GM23338 (cell line): ENCODE measurements around the gene CMPK2. TPM values are rescaled to one million over a fixed set of nuclear protein-coding genes. Genes with fewer than 3 reads are reported as not detected.

Experiments
- ATAC-seq: fragments of 200-7000 bp; cut with Tn5 transposase; 3 replicates; pipeline ENCODE4 v1.9.1; 2020
- DNase-seq: peaks from one replicate; pipeline ENCODE4 v3.0.0-alpha.2; 2015; ENCODE audit warnings: low spot score
- H2AFZ ChIP-seq: fragments of 200-600 bp; sonication (generic); 2 replicates; pipeline ENCODE4 v1.8.0; 2016; ENCODE audit warnings: antibody characterized with exemption, mild to moderate bottlenecking, moderate library complexity
- H3F3A ChIP-seq: fragments of 200-600 bp; sonication (generic); replicated peaks from 2 replicates; pipeline ENCODE4 v1.8.0; 2017; ENCODE audit warnings: antibody characterized with exemption, mixed run types, low read depth
- H3K27ac ChIP-seq: fragments of 200-600 bp; sonication (generic); 2 replicates; pipeline ENCODE4 v1.6.1; 2016; ENCODE audit warnings: low read depth
- H3K27me3 ChIP-seq: fragments of 200-600 bp; sonication (generic); 2 replicates; pipeline ENCODE4 v1.8.0; 2016; ENCODE audit warnings: mild to moderate bottlenecking, mixed run types, moderate library complexity; ENCODE audit not compliant: insufficient read depth
- H3K36me3 ChIP-seq: fragments of 200-600 bp; sonication (generic); 2 replicates; pipeline ENCODE4 v1.8.0; 2016; ENCODE audit warnings: mild to moderate bottlenecking; ENCODE audit not compliant: insufficient read depth
- H3K4me1 ChIP-seq: fragments of 200-600 bp; sonication (generic); 2 replicates; pipeline ENCODE4 v1.8.0; 2016; ENCODE audit warnings: mild to moderate bottlenecking, moderate library complexity; ENCODE audit not compliant: insufficient read depth
- H3K4me2 ChIP-seq: fragments of 200-600 bp; sonication (generic); 2 replicates; pipeline ENCODE4 v1.7.1; 2017; ENCODE audit warnings: mixed run types
- H3K4me3 ChIP-seq: fragments of 200-600 bp; sonication (generic); 2 replicates; pipeline ENCODE4 v1.6.1; 2016; ENCODE audit warnings: mixed run types
- H3K79me2 ChIP-seq: fragments of 200-600 bp; sonication (generic); replicated peaks from 2 replicates; pipeline ENCODE4 v1.8.0; 2017; ENCODE audit warnings: mild to moderate bottlenecking; ENCODE audit not compliant: insufficient read depth
- H3K9me2 ChIP-seq: fragments of 200-600 bp; sonication (generic); 2 replicates; pipeline ENCODE4 v1.8.0; 2017; ENCODE audit not compliant: insufficient read depth
- H4K20me1 ChIP-seq: fragments of 200-600 bp; sonication (generic); replicated peaks from 2 replicates; pipeline ENCODE4 v1.8.0; 2017; ENCODE audit warnings: mild to moderate bottlenecking; ENCODE audit not compliant: insufficient read depth
- H3K27ac Mint-ChIP-seq: 2 replicates; pipeline ENCODE4 v1.8.0; 2020; ENCODE audit warnings: inconsistent platforms, mild to moderate bottlenecking, moderate library complexity, mixed read lengths
- H3K27me3 Mint-ChIP-seq: 3 replicates; pipeline ENCODE4 v1.8.0; 2022; ENCODE audit warnings: low read depth, mild to moderate bottlenecking, moderate library complexity, mixed read lengths, inconsistent platforms; ENCODE audit not compliant: insufficient read depth, poor library complexity
- H3K36me3 Mint-ChIP-seq: 3 replicates; pipeline ENCODE4 v1.8.0; 2021; ENCODE audit warnings: low read depth, mild to moderate bottlenecking, inconsistent platforms, moderate library complexity, mixed read lengths
- H3K4me1 Mint-ChIP-seq: 3 replicates; pipeline ENCODE4 v1.8.0; 2020; ENCODE audit warnings: mild to moderate bottlenecking, inconsistent platforms, mixed read lengths
- H3K4me3 Mint-ChIP-seq: 3 replicates; pipeline ENCODE4 v1.8.0; 2021; ENCODE audit warnings: moderate library complexity, mild to moderate bottlenecking, inconsistent platforms, mixed read lengths
- H3K9me3 Mint-ChIP-seq: 3 replicates; pipeline ENCODE4 v1.8.0; 2020; ENCODE audit warnings: moderate library complexity, mild to moderate bottlenecking, inconsistent platforms, mixed read lengths
- NANOG ChIP-seq: IDR thresholded peaks from 2 replicates; pipeline ENCODE4 v1.6.1; 2016; ENCODE audit warnings: antibody characterized with exemption, borderline replicate concordance
- STAT1 ChIP-seq: IDR thresholded peaks from one replicate; pipeline ENCODE4 v1.6.1; 2016; ENCODE audit warnings: antibody characterized with exemption; ENCODE audit not compliant: unreplicated experiment
- ZNF331 ChIP-seq: fragments of 250-450 bp; sonication (Bioruptor Pico); IDR thresholded peaks from 2 replicates; pipeline ENCODE4 v1.5.0; 2020; ENCODE audit warnings: low read depth, mild to moderate bottlenecking, moderate library complexity
- polyA plus RNA-seq: library from polyadenylated mRNA; unstranded; fragments of >200 nt; fragmentation: Nextera tagmentation; extraction: Ambion mirVana; gene quantifications from 2 replicates; pipeline ENCODE4 v1.2.1, GENCODE V29; 2016
- total RNA-seq: library from RNA; depleted of rRNA; stranded (reverse); fragments of >200 nt; shearing (Covaris generic); gene quantifications from 2 replicates; pipeline ENCODE4 v1.2.3, GENCODE V29; 2014
- TF ChIP-seq, protein P1 (sequence below): fragments of 250-450 bp; sonication (Bioruptor Pico); IDR thresholded peaks from 2 replicates; pipeline ENCODE4 v1.5.0; 2020; ENCODE audit warnings: mild to moderate bottlenecking, moderate library complexity
- TF ChIP-seq, protein P2 (sequence below): IDR thresholded peaks from one replicate; pipeline ENCODE4 v1.6.1; 2018; ENCODE audit warnings: antibody characterized with exemption; ENCODE audit not compliant: unreplicated experiment

Gene CMPK2
- total and polyA plus RNA-seq, 2 experiments from 2014 or later = 0.13 to 0.56 TPM

GRCh38 chr2:6832596-6833299 is 33.0 kb downstream of the CMPK2 start:
- no peak for TF ChIP-seq STAT1
- TF ChIP-seq ZNF331 = no peak
- TF ChIP-seq, protein P1, sequence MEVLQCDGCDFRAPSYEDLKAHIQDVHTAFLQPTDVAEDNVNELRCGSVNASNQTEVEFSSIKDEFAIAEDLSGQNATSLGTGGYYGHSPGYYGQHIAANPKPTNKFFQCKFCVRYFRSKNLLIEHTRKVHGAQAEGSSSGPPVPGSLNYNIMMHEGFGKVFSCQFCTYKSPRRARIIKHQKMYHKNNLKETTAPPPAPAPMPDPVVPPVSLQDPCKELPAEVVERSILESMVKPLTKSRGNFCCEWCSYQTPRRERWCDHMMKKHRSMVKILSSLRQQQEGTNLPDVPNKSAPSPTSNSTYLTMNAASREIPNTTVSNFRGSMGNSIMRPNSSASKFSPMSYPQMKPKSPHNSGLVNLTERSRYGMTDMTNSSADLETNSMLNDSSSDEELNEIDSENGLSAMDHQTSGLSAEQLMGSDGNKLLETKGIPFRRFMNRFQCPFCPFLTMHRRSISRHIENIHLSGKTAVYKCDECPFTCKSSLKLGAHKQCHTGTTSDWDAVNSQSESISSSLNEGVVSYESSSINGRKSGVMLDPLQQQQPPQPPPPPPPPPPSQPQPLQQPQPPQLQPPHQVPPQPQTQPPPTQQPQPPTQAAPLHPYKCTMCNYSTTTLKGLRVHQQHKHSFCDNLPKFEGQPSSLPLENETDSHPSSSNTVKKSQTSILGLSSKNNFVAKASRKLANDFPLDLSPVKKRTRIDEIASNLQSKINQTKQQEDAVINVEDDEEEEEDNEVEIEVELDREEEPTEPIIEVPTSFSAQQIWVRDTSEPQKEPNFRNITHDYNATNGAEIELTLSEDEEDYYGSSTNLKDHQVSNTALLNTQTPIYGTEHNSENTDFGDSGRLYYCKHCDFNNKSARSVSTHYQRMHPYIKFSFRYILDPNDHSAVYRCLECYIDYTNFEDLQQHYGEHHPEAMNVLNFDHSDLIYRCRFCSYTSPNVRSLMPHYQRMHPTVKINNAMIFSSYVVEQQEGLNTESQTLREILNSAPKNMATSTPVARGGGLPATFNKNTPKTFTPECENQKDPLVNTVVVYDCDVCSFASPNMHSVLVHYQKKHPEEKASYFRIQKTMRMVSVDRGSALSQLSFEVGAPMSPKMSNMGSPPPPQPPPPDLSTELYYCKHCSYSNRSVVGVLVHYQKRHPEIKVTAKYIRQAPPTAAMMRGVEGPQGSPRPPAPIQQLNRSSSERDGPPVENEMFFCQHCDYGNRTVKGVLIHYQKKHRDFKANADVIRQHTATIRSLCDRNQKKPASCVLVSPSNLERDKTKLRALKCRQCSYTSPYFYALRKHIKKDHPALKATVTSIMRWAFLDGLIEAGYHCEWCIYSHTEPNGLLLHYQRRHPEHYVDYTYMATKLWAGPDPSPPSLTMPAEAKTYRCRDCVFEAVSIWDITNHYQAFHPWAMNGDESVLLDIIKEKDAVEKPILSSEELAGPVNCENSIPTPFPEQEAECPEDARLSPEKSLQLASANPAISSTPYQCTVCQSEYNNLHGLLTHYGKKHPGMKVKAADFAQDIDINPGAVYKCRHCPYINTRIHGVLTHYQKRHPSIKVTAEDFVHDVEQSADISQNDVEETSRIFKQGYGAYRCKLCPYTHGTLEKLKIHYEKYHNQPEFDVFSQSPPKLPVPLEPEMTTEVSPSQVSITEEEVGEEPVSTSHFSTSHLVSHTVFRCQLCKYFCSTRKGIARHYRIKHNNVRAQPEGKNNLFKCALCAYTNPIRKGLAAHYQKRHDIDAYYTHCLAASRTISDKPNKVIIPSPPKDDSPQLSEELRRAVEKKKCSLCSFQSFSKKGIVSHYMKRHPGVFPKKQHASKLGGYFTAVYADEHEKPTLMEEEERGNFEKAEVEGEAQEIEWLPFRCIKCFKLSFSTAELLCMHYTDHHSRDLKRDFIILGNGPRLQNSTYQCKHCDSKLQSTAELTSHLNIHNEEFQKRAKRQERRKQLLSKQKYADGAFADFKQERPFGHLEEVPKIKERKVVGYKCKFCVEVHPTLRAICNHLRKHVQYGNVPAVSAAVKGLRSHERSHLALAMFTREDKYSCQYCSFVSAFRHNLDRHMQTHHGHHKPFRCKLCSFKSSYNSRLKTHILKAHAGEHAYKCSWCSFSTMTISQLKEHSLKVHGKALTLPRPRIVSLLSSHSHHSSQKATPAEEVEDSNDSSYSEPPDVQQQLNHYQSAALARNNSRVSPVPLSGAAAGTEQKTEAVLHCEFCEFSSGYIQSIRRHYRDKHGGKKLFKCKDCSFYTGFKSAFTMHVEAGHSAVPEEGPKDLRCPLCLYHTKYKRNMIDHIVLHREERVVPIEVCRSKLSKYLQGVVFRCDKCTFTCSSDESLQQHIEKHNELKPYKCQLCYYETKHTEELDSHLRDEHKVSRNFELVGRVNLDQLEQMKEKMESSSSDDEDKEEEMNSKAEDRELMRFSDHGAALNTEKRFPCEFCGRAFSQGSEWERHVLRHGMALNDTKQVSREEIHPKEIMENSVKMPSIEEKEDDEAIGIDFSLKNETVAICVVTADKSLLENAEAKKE (CRISPR knock-in tag) = no peak
- TF ChIP-seq, protein P2, sequence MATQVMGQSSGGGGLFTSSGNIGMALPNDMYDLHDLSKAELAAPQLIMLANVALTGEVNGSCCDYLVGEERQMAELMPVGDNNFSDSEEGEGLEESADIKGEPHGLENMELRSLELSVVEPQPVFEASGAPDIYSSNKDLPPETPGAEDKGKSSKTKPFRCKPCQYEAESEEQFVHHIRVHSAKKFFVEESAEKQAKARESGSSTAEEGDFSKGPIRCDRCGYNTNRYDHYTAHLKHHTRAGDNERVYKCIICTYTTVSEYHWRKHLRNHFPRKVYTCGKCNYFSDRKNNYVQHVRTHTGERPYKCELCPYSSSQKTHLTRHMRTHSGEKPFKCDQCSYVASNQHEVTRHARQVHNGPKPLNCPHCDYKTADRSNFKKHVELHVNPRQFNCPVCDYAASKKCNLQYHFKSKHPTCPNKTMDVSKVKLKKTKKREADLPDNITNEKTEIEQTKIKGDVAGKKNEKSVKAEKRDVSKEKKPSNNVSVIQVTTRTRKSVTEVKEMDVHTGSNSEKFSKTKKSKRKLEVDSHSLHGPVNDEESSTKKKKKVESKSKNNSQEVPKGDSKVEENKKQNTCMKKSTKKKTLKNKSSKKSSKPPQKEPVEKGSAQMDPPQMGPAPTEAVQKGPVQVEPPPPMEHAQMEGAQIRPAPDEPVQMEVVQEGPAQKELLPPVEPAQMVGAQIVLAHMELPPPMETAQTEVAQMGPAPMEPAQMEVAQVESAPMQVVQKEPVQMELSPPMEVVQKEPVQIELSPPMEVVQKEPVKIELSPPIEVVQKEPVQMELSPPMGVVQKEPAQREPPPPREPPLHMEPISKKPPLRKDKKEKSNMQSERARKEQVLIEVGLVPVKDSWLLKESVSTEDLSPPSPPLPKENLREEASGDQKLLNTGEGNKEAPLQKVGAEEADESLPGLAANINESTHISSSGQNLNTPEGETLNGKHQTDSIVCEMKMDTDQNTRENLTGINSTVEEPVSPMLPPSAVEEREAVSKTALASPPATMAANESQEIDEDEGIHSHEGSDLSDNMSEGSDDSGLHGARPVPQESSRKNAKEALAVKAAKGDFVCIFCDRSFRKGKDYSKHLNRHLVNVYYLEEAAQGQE = no peak
- TF ChIP-seq NANOG = no peak
- Histone ChIP-seq H3K27me3 (no peaks in the 10 kb centered on the region), H3K4me1 (no peaks in the 10 kb centered on the region), H3K36me3 (0 out of 2 replicates have a peak, but pooled peaks cover 4% of the 10 kb centered on the region), H4K20me1 (no peaks in the 10 kb centered on the region), H3K4me3 (no peak overlapping the region), H3K27ac (no peak overlapping the region), H3K9me2 (no peaks in the 10 kb centered on the region), H2AFZ (no peak overlapping the region), H3F3A (no peaks in the 10 kb centered on the region), H3K4me2 (no peak overlapping the region), H3K79me2 (no peaks in the 10 kb centered on the region)
- H3K4me3 Mint-ChIP-seq = no peak overlapping the region
- no peak overlapping the region for H3K27ac Mint-ChIP-seq
- H3K4me1 Mint-ChIP-seq = peaks cover 2% of the 10 kb centered on the region; the same call in 1 of the 3 replicates
- peaks cover 18% of the 10 kb centered on the region for H3K36me3 Mint-ChIP-seq
- ATAC-seq (no peak), DNase-seq (no peak)
- no peaks in the 10 kb centered on the region for H3K27me3 Mint-ChIP-seq
- peaks cover 70% of the 10 kb centered on the region for H3K9me3 Mint-ChIP-seq
